K562 (cell line): Measurements from ENCODE around the gene HOXC10. TPM values are rescaled to one million over a fixed set of nuclear protein-coding genes. Genes with fewer than 3 reads are reported as not detected.

Experiments used
- ATAC-seq: fragments of 200-7000 bp; cut with Tn5 transposase; 3 replicates; pipeline ENCODE4 v1.9.1; 2020; ENCODE audit warnings: moderate library complexity
- BruUV-seq: library from RNA; stranded (reverse); fragments of 400-500 nt; replicated peaks from 2 replicates; lab custom pipeline; 2021; lab: Mats Ljungman, UMichigan
- CTCF ChIA-PET: fragments of 300-600 bp; formaldehyde crosslinking; extraction: SDS; loops from one replicate; lab custom pipeline; 2021; ENCODE audit warnings: low intra/inter-chr PET ratio; lab: Yijun Ruan, JAX
- POLR2A ChIA-PET: fragments of 300-600, 350-650 bp; sonication (Branson Sonifier 250); formaldehyde crosslinking; extraction: SDS; loops from one replicate; lab custom pipeline; 2021; ENCODE audit warnings: antibody characterized with exemption, inconsistent platforms; lab: Yijun Ruan, JAX
- DNase-seq, 4 experiments: peaks; one replicate each; pipeline versions ENCODE4 v3.0.0 to v3.0.0-alpha.2; 2011 to 2018; ENCODE audit warnings: low spot score in 3 of 4, mixed read lengths in 3 of 4; ENCODE audit errors: extremely low read depth in 1 of 4
- FAIRE-seq: peaks from 2 replicates; lab custom pipeline; 2011; peaks lifted over from hg19 to GRCh38; lab: Jason Lieb, UNC
- H2AFZ ChIP-seq: 2 replicates; pipeline ENCODE4 v1.6.0; 2011; ENCODE audit warnings: low read depth, low read length, control low read depth, inconsistent platforms
- H3K27ac ChIP-seq: fragments of 200-600 bp; 3 replicates; pipeline ENCODE4 v1.8.0; 2011; ENCODE audit warnings: low read depth, mild to moderate bottlenecking, control low read depth, inconsistent platforms, low read length, moderate library complexity, mixed read lengths; ENCODE audit errors: extremely low read depth
- H3K27me3 ChIP-seq, 2 experiments: fragments of 300-600 bp in 1 of 2; 2 replicates in 1 of 2; 3 replicates in 1 of 2; pipeline versions ENCODE4 v1.6.0 to v1.8.0; 2011; ENCODE audit warnings: inconsistent platforms in 2 of 2, low read length in 2 of 2, mild to moderate bottlenecking in 1 of 2, mixed read lengths in 1 of 2, moderate library complexity in 1 of 2; ENCODE audit not compliant: control insufficient read depth in 2 of 2, insufficient read depth in 2 of 2
- H3K36me3 ChIP-seq: fragments of 300-600 bp; 3 replicates; pipeline ENCODE4 v1.8.0; 2011; ENCODE audit warnings: mild to moderate bottlenecking, low read length, inconsistent platforms; ENCODE audit not compliant: control insufficient read depth, insufficient read depth
- H3K4me1 ChIP-seq, 2 experiments: fragments of 200-600 bp in 1 of 2; replicated peaks in 1 of 2; 2 replicates in 1 of 2; 3 replicates in 1 of 2; pipeline versions ENCODE4 v1.5.1 to v1.8.0; 2011; ENCODE audit warnings: inconsistent platforms in 2 of 2, low read length in 2 of 2, mild to moderate bottlenecking in 1 of 2, mixed read lengths in 1 of 2, moderate library complexity in 1 of 2; ENCODE audit not compliant: control insufficient read depth in 2 of 2, insufficient read depth in 2 of 2
- H3K4me2 ChIP-seq: 2 replicates; pipeline ENCODE4 v1.6.1; 2011; ENCODE audit warnings: low read length, control low read depth, inconsistent platforms, mixed read lengths; ENCODE audit not compliant: insufficient read depth
- H3K4me3 ChIP-seq: fragments of 200-600 bp; sonication (generic), shearing (Covaris generic); 2 replicates; pipeline ENCODE4 v1.5.1; 2016; ENCODE audit warnings: control low read depth, inconsistent platforms
- H3K79me2 ChIP-seq: fragments of 200-600 bp; 3 replicates; pipeline ENCODE4 v1.8.0; 2011; ENCODE audit warnings: low read length, inconsistent platforms; ENCODE audit not compliant: control insufficient read depth, insufficient read depth
- H3K9ac ChIP-seq, 2 experiments: 2 replicates each; pipeline versions ENCODE4 v1.6.0 to v1.6.1; 2011; ENCODE audit warnings: low read depth in 2 of 2, low read length in 2 of 2, control low read depth in 1 of 2, inconsistent platforms in 1 of 2, mild to moderate bottlenecking in 1 of 2, mixed read lengths in 1 of 2; ENCODE audit not compliant: insufficient read depth in 1 of 2
- H3K9me1 ChIP-seq: one replicate; pipeline ENCODE4 v1.6.0; 2011; ENCODE audit warnings: inconsistent platforms, mild to moderate bottlenecking, low read length, moderate library complexity; ENCODE audit not compliant: control insufficient read depth, insufficient read depth
- H3K9me3 ChIP-seq: replicated peaks from 2 replicates; pipeline ENCODE4 v1.5.1; 2011; ENCODE audit warnings: low read depth, low read length, inconsistent platforms; ENCODE audit not compliant: control insufficient read depth, insufficient read depth
- H4K20me1 ChIP-seq: replicated peaks from 2 replicates; pipeline ENCODE4 v1.6.1; 2011; ENCODE audit warnings: low read length, inconsistent platforms, mixed read lengths; ENCODE audit not compliant: control insufficient read depth, insufficient read depth
- DPF2 ChIP-seq: fragments of 450-650 bp; IDR thresholded peaks from 2 replicates; pipeline ENCODE4 v1.6.1; 2016
- E2F1 ChIP-seq: sonication (generic); formaldehyde crosslinking; IDR thresholded peaks from 2 replicates; pipeline ENCODE4 v1.8.1; 2023; ENCODE audit warnings: mild to moderate bottlenecking, missing genetic modification reagents, moderate library complexity
- E2F4 ChIP-seq: sonication (generic); formaldehyde crosslinking; IDR thresholded peaks from 2 replicates; pipeline ENCODE4 v1.8.0; 2022; ENCODE audit warnings: mild to moderate bottlenecking, low read depth, missing genetic modification reagents
- ERF ChIP-seq: fragments of 450-650 bp; formaldehyde crosslinking; IDR thresholded peaks from 2 replicates; pipeline ENCODE4 v1.4.0; 2020; ENCODE audit warnings: mild to moderate bottlenecking, mixed read lengths
- MLLT1 ChIP-seq, 2 experiments: fragments of 450-650 bp; IDR thresholded peaks; 2 replicates each; pipeline ENCODE4 v1.6.1; 2016
- NR2F6 ChIP-seq: fragments of 450-650 bp; formaldehyde crosslinking; IDR thresholded peaks from 2 replicates; pipeline ENCODE4 v1.4.0; 2020; ENCODE audit warnings: mild to moderate bottlenecking
- PURB ChIP-seq: sonication (generic); formaldehyde crosslinking; IDR thresholded peaks from 2 replicates; pipeline ENCODE4 v1.9.0; 2021; ENCODE audit warnings: low read depth, mild to moderate bottlenecking, missing genetic modification reagents
- RNF219 ChIP-seq: fragments of 250-450 bp; sonication (Bioruptor Pico); IDR thresholded peaks from 2 replicates; pipeline ENCODE4 v1.5.0; 2022; ENCODE audit warnings: mild to moderate bottlenecking
- STAT5B ChIP-seq: fragments of 250-450 bp; sonication (Bioruptor Pico); IDR thresholded peaks from 2 replicates; pipeline ENCODE4 v1.8.0; 2021; ENCODE audit warnings: mild to moderate bottlenecking, inconsistent platforms
- TARDBP ChIP-seq: fragments of 450-650 bp; IDR thresholded peaks from 2 replicates; pipeline ENCODE4 v1.6.1; 2016
- TCF7 ChIP-seq: sonication (generic); IDR thresholded peaks from 2 replicates; pipeline ENCODE4 v1.6.1; 2016; ENCODE audit warnings: antibody characterized with exemption, borderline replicate concordance
- WGBS: fragments of 100-300 bp; shearing (Covaris generic); methylation state at CpG from one replicate; pipeline ENCODE4 v1.1.6; 2016; ENCODE audit warnings: low coverage, mixed read lengths; ENCODE audit not compliant: insufficient coverage; ENCODE audit errors: missing lambda C conversion rate; 5-methylcytosine and 5-hydroxymethylcytosine counted together
- in situ Hi-C: fragments of 300-500 bp; cut with MboI; formaldehyde crosslinking; loops from 4 replicates; pipeline ENCODE4 v1.15.0; 2018; ENCODE audit warnings: inconsistent platforms, mixed read lengths
- intact Hi-C: fragments of 100-400 bp; cut with micrococcal nuclease; formaldehyde crosslinking; loops from 2 replicates; pipeline ENCODE4 v1.14.2; 2022
- polyA plus RNA-seq, 8 experiments: library from polyadenylated mRNA; depleted of rRNA in 4 of 8; stranded (reverse) in 5 of 8; unstranded in 3 of 8; fragments of >200 nt; fragmentation: Nextera tagmentation in 2 of 8; fragmentation: Illumina TruSeq in 1 of 8; extraction: Ambion mirVana in 2 of 8; extraction: Trizol in 1 of 8; gene quantifications; 2 replicates each; pipeline versions ENCODE4 v1.2.1 to v1.2.3, GENCODE V29; 2011 to 2014; ENCODE audit warnings: inconsistent platforms in 1 of 8, missing spikeins in 1 of 8
- total RNA-seq, 7 experiments: library from RNA; depleted of rRNA in 6 of 7; stranded (reverse); fragments of >200 nt in 6 of 7; fragmentation: Illumina TruSeq in 2 of 7; extraction: Trizol in 2 of 7; gene quantifications; 2 replicates each; pipeline versions ENCODE4 v1.2.1 to v1.2.3, GENCODE V29; 2011 to 2021; ENCODE audit warnings: low replicate concordance in 1 of 7

Gene HOXC10
- total and polyA plus RNA-seq, 9 of the 15 experiments (the other 6 are each of a cell fraction or from before 2014, with no cell fraction given), result 0.13 to 0.77 (median 0.35) TPM; not detected in 2

- TF ChIP-seq STAT5B (no peak), DPF2 (no peak)
- TF ChIP-seq, all 486 proteins: peak for 0
Observed at GRCh38 chr12:53969588-53970259, 15.2 kb upstream of the HOXC10 start (continued).

GRCh38 chr12:53970451-53970850, 14.5 kb upstream of the HOXC10 start:
- peaks cover 0 to 25% of the 10 kb centered on the region in 2 experiments; a peak in 2 of 5 replicates for H3K4me1 ChIP-seq
- peaks cover 5% of the 10 kb centered on the region for H4K20me1 ChIP-seq
- no peak for ATAC-seq
- H3K36me3 ChIP-seq, result no peaks in the 10 kb centered on the region
- H3K4me3 ChIP-seq, result no peak overlapping the region
- no peak overlapping the region for H3K9ac ChIP-seq
- H3K9me1 ChIP-seq, result no peaks in the 10 kb centered on the region
- H3K27ac ChIP-seq, result no peak overlapping the region
- TF ChIP-seq E2F4 (CRISPR knock-in tag) (no peak), RNF219 (CRISPR knock-in tag) (no peak), PURB (CRISPR knock-in tag) (no peak), E2F1 (CRISPR knock-in tag) (no peak), NR2F6 (CRISPR knock-in tag) (no peak), TCF7 (no peak), MLLT1 (IDR thresholded peaks at IDR 0.05) (no peak), TARDBP (no peak), ERF (CRISPR knock-in tag) (no peak)
- BruUV-seq, result no TSS peak
- H3K27me3 ChIP-seq, result peaks cover 68 to 92% of the 10 kb centered on the region in 2 experiments
- in situ Hi-C loops, result no loop called here
- no peak for DNase-seq
- 0% methylated on average over 4 of the region's 4 CpGs for WGBS
- intact Hi-C loops, result no loop called here
- H2AFZ ChIP-seq, result no peak overlapping the region
- ChIA-PET POLR2A (interaction anchor here (0.7 kb wide), 1 partner anchor 19 kb away, joined by 3 read pairs; no protein-coding TSS in a partner anchor), CTCF (no interaction called here)
- H3K79me2 ChIP-seq, result no peaks in the 10 kb centered on the region
- no peak overlapping the region for H3K4me2 ChIP-seq
- no peaks in the 10 kb centered on the region for H3K9me3 ChIP-seq
- FAIRE-seq, result no peak
